Measurements from ENCODE around the gene TRAK2.

DNA sequence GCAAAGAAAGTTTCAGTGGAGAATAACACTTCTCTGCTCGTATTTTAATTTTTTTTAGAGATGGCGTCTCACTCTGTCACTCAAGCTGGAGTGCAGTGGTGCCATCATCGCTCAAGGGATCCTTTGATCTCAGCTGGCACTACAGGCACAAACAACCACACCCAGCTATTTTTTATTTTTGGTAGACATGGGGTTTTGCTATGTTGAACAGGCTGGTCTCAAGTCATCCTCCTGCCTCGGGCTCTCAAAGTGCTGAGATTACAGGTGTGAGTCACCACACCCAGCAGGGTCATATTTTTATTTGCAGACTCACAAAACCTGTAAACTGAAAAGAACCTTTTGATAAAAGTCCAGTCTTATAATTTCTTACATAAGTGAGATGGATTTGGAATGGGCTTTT, 2.6 kb downstream of the TRAK2 start:
- TF ChIP-seq, protein P1, sequence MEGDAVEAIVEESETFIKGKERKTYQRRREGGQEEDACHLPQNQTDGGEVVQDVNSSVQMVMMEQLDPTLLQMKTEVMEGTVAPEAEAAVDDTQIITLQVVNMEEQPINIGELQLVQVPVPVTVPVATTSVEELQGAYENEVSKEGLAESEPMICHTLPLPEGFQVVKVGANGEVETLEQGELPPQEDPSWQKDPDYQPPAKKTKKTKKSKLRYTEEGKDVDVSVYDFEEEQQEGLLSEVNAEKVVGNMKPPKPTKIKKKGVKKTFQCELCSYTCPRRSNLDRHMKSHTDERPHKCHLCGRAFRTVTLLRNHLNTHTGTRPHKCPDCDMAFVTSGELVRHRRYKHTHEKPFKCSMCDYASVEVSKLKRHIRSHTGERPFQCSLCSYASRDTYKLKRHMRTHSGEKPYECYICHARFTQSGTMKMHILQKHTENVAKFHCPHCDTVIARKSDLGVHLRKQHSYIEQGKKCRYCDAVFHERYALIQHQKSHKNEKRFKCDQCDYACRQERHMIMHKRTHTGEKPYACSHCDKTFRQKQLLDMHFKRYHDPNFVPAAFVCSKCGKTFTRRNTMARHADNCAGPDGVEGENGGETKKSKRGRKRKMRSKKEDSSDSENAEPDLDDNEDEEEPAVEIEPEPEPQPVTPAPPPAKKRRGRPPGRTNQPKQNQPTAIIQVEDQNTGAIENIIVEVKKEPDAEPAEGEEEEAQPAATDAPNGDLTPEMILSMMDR (IDR thresholded peaks at IDR 0.05; ENCODE audit: control extremely low read depth in 1 of 3, insufficient read depth in 1 of 3, low read depth in 1 of 3, low read length in 3 of 3): no peak
- TF ChIP-seq EP300 (IDR thresholded peaks at IDR 0.05; ENCODE audit: borderline replicate concordance in 1 of 2, low read depth in 2 of 2, low read length in 2 of 2) (no peak), TAF1 (IDR thresholded peaks at IDR 0.05; ENCODE audit: low read depth, low read length) (no peak), ZNF274 (IDR thresholded peaks at IDR 0.05; ENCODE audit: borderline replicate concordance, extremely low read depth, low read length) (no peak), GABPA (IDR thresholded peaks at IDR 0.05; ENCODE audit: borderline replicate concordance, insufficient read depth, low read length) (no peak), YY1 (IDR thresholded peaks at IDR 0.05; ENCODE audit: low read depth, low read length) (no peak), POLR2A (IDR thresholded peaks at IDR 0.05; ENCODE audit: control extremely low read depth in 1 of 2, low read depth in 2 of 2, low read length in 2 of 2) (no peak), RAD21 (IDR thresholded peaks at IDR 0.05 in 1 of 2, conservative IDR thresholded peaks at IDR 0.05 in 1 of 2; ENCODE audit: low read depth in 2 of 2, low read length in 2 of 2) (no peak), EZH2 (IDR thresholded peaks at IDR 0.05; ENCODE audit: low read depth, low read length, severe bottlenecking) (no peak), SP1 (IDR thresholded peaks at IDR 0.05; ENCODE audit: low read depth, low read length) (no peak), SIN3A (conservative IDR thresholded peaks at IDR 0.05 in 1 of 2, IDR thresholded peaks at IDR 0.05 in 1 of 2; ENCODE audit: low read depth in 1 of 2, low read length in 2 of 2) (no peak), CREB1 (IDR thresholded peaks at IDR 0.05) (no peak)
- TF ChIP-seq, protein P2, sequence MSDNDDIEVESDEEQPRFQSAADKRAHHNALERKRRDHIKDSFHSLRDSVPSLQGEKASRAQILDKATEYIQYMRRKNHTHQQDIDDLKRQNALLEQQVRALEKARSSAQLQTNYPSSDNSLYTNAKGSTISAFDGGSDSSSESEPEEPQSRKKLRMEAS (IDR thresholded peaks at IDR 0.05): no peak
- TF ChIP-seq, protein P3, sequence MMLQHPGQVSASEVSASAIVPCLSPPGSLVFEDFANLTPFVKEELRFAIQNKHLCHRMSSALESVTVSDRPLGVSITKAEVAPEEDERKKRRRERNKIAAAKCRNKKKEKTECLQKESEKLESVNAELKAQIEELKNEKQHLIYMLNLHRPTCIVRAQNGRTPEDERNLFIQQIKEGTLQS (IDR thresholded peaks at IDR 0.05; ENCODE audit: insufficient read depth, low read depth, low read length): no peak

Data from H1 (cell line).